ENCODE measurements around the gene RSPH6A.

The RSPH6A gene

DNA sequence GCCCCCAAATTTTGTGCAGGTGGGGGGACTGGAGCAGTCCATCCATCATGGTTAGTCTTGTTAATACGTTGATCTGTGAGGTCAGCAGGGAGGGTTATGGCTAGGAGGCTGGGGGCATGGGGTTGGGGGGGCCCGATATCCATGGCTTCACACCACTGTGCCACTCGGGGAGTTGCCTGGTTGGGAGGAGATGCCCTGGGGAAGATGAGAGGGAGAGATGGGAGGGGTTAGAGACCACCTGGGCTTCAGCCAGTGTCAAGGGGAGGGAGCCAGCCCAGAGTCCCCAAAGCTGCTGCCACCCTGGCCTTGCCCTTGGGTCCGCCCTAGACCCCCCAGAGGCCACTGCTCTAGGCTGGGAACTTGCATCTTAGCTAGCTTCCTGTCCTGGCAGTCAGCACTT lies 31.0 kb downstream of the RSPH6A start:
- Histone ChIP-seq H3K27me3 (ENCODE audit: low read length) (no peaks in the 10 kb centered on the region), H3K9me2 (replicated peaks; ENCODE audit: insufficient read depth, low read length) (no peaks in the 10 kb centered on the region), H3K27ac (ENCODE audit: low read depth, low read length) (no peak overlapping the region), H3K36me3 (ENCODE audit: low read length) (no peaks in the 10 kb centered on the region), H2AFZ (ENCODE audit: low read depth, low read length, severe bottlenecking) (no peak overlapping the region), H3K9me3 (ENCODE audit: insufficient read depth, low read length) (no peaks in the 10 kb centered on the region), H3K79me2 (ENCODE audit: insufficient read depth, low read length) (no peaks in the 10 kb centered on the region), H3K4me3 (ENCODE audit: insufficient read depth, low read length, poor library complexity, severe bottlenecking) (no peak overlapping the region), H3K9ac (ENCODE audit: low read length) (no peak overlapping the region), H4K20me1 (ENCODE audit: low read depth, low read length) (no peaks in the 10 kb centered on the region), H3F3A (ENCODE audit: insufficient read depth) (peaks cover 3% of the 10 kb centered on the region; the same call in 1 of the 2 replicates), H3K4me2 (ENCODE audit: low read depth, low read length, poor library complexity, severe bottlenecking) (no peak overlapping the region)
- TF ChIP-seq, protein P1, sequence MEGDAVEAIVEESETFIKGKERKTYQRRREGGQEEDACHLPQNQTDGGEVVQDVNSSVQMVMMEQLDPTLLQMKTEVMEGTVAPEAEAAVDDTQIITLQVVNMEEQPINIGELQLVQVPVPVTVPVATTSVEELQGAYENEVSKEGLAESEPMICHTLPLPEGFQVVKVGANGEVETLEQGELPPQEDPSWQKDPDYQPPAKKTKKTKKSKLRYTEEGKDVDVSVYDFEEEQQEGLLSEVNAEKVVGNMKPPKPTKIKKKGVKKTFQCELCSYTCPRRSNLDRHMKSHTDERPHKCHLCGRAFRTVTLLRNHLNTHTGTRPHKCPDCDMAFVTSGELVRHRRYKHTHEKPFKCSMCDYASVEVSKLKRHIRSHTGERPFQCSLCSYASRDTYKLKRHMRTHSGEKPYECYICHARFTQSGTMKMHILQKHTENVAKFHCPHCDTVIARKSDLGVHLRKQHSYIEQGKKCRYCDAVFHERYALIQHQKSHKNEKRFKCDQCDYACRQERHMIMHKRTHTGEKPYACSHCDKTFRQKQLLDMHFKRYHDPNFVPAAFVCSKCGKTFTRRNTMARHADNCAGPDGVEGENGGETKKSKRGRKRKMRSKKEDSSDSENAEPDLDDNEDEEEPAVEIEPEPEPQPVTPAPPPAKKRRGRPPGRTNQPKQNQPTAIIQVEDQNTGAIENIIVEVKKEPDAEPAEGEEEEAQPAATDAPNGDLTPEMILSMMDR (IDR thresholded peaks at IDR 0.05; ENCODE audit: insufficient read depth, low read length, poor library complexity, severe bottlenecking) = no peak
- no peak for TF ChIP-seq EZH2phosphoT487 (conservative IDR thresholded peaks at IDR 0.05; ENCODE audit: low read length)

- H3K4me3 ChIP-seq (ENCODE audit: insufficient read depth, low read length, poor library complexity, severe bottlenecking) = no peak overlapping the region
- peaks cover 3% of the 10 kb centered on the region; the same call in 1 of the 2 replicates for H3F3A ChIP-seq (ENCODE audit: insufficient read depth)
- H3K79me2 ChIP-seq (ENCODE audit: insufficient read depth, low read length) = no peaks in the 10 kb centered on the region
- H3K27me3 ChIP-seq (ENCODE audit: low read length) = no peaks in the 10 kb centered on the region
- H3K9ac ChIP-seq (ENCODE audit: low read length) = no peak overlapping the region
- no peak overlapping the region for H3K4me2 ChIP-seq (ENCODE audit: low read depth, low read length, poor library complexity, severe bottlenecking)
- no peak overlapping the region for H2AFZ ChIP-seq (ENCODE audit: low read depth, low read length, severe bottlenecking)
- H3K27ac ChIP-seq (ENCODE audit: low read depth, low read length) = no peak overlapping the region
- no peaks in the 10 kb centered on the region for H4K20me1 ChIP-seq (ENCODE audit: low read depth, low read length)
- no peaks in the 10 kb centered on the region for H3K36me3 ChIP-seq (ENCODE audit: low read length)
- no peak for TF ChIP-seq EZH2phosphoT487 (conservative IDR thresholded peaks at IDR 0.05; ENCODE audit: low read length)
- TF ChIP-seq, protein P1 (IDR thresholded peaks at IDR 0.05; ENCODE audit: insufficient read depth, low read length, poor library complexity, severe bottlenecking) = no peak
- H3K9me2 ChIP-seq (replicated peaks; ENCODE audit: insufficient read depth, low read length) = no peaks in the 10 kb centered on the region
- H3K9me3 ChIP-seq (ENCODE audit: insufficient read depth, low read length) = no peaks in the 10 kb centered on the region
These were observed 32.0 kb downstream of the RSPH6A start for GRCh38 chr19:45782820-45783785.

DNA sequence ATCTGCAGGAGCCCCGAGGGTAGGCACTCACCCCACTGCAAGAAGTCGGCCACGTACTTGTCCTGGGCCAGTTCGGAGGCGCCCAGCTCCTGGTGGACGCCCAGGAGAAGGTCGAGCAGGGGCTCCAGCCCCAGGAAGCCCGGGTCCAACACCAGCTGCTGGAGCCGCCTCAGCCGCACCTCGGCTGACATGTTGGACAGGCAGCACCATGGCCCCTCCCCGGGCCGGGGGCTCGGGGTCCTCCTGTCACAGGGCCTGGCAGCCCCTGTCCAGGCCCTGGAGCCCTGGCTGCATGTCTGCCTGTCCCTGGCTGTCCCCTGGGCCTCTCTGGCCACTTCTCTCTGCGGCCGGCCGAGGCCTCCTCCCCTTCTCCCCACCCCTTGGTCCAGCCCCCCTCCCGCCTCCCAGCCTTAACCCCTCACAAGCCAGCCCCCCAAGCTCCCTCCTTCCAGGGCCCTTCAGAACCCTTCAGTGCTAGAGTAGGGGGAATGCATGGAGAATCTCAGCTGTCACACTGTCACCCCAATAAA lies 32.9 kb downstream of the RSPH6A start, which contains the start of gene DMPK:
Gene DMPK, minus strand, starts transcription at position 329 of the 530 bp plus-strand sequence. Its CDS starts 138 bp downstream, at position 191.
- Histone ChIP-seq H3F3A (ENCODE audit: insufficient read depth) (peaks cover 3% of the 10 kb centered on the region; the same call in 1 of the 2 replicates), H3K4me2 (ENCODE audit: low read depth, low read length, poor library complexity, severe bottlenecking) (no peak within 1 kb of the TSS), H2AFZ (ENCODE audit: low read depth, low read length, severe bottlenecking) (no peak within 1 kb of the TSS), H3K79me2 (ENCODE audit: insufficient read depth, low read length) (no peaks in the 10 kb centered on the region), H3K27ac (ENCODE audit: low read depth, low read length) (no peak within 1 kb of the TSS), H3K9ac (ENCODE audit: low read length) (no peak within 1 kb of the TSS), H3K9me2 (replicated peaks; ENCODE audit: insufficient read depth, low read length) (no peaks in the 10 kb centered on the region), H3K4me3 (ENCODE audit: insufficient read depth, low read length, poor library complexity, severe bottlenecking) (no peak within 1 kb of the TSS), H4K20me1 (ENCODE audit: low read depth, low read length) (no peaks in the 10 kb centered on the region), H3K36me3 (ENCODE audit: low read length) (no peaks in the 10 kb centered on the region), H3K9me3 (ENCODE audit: insufficient read depth, low read length) (no peaks in the 10 kb centered on the region), H3K27me3 (ENCODE audit: low read length) (no peaks in the 10 kb centered on the region)
- TF ChIP-seq, protein P1 (IDR thresholded peaks at IDR 0.05; ENCODE audit: insufficient read depth, low read length, poor library complexity, severe bottlenecking) = no peak
- no peak for TF ChIP-seq EZH2phosphoT487 (conservative IDR thresholded peaks at IDR 0.05; ENCODE audit: low read length)
